ENCODE data around the gene GPC5. TPM values are rescaled to one million over a fixed set of nuclear protein-coding genes. Genes with fewer than 3 reads are reported as not detected.

The GPC5 gene
- total and polyA plus RNA-seq, 2 donors = 0.25 to 0.28 TPM

GRCh38 chr13:91384896-91385295 is 13.5 kb upstream of the GPC5 start:
- no peaks in the 10 kb centered on the region for H3K36me3 ChIP-seq (ENCODE audit: control insufficient read depth in 2 of 2, insufficient read depth in 2 of 2, low read length in 1 of 2)
- H3K4me3 ChIP-seq (ENCODE audit: low read length in 2 of 2) = no peak overlapping the region
- no peak overlapping the region for H3K27ac ChIP-seq (ENCODE audit: low read depth in 1 of 2, low read length in 1 of 2)
- WGBS = 91% methylated on average over 2 of the region's 2 CpGs
- H3K4me1 ChIP-seq (ENCODE audit: control insufficient read depth in 2 of 2, insufficient read depth in 2 of 2, low read length in 2 of 2) = no peaks in the 10 kb centered on the region
- no peak for DNase-seq (ENCODE audit: low read depth in 6 of 9, low spot score in 9 of 9)
- no peaks in the 10 kb centered on the region for H3K9me3 ChIP-seq (ENCODE audit: control insufficient read depth in 2 of 2, insufficient read depth in 1 of 2, low read length in 1 of 2)
- no peaks in the 10 kb centered on the region for H3K27me3 ChIP-seq (ENCODE audit: control insufficient read depth in 2 of 2, insufficient read depth in 1 of 2, low read length in 1 of 2)

- Histone ChIP-seq H3K9me3 (ENCODE audit: control insufficient read depth in 2 of 2, insufficient read depth in 1 of 2, low read length in 1 of 2) (no peaks in the 10 kb centered on the region), H3K4me1 (ENCODE audit: control insufficient read depth in 2 of 2, insufficient read depth in 2 of 2, low read length in 2 of 2) (no peaks in the 10 kb centered on the region), H3K4me3 (ENCODE audit: low read length in 2 of 2) (no peak overlapping the region), H3K27me3 (ENCODE audit: control insufficient read depth in 2 of 2, insufficient read depth in 1 of 2, low read length in 1 of 2) (peaks cover 0 to 4% of the 10 kb centered on the region in 2 donors), H3K27ac (ENCODE audit: low read depth in 1 of 2, low read length in 1 of 2) (no peak overlapping the region), H3K36me3 (ENCODE audit: control insufficient read depth in 2 of 2, insufficient read depth in 2 of 2, low read length in 1 of 2) (no peaks in the 10 kb centered on the region)
- DNase-seq (ENCODE audit: low read depth in 6 of 9, low spot score in 9 of 9) = no peak
- 94% methylated on average over 2 of the region's 2 CpGs for WGBS
Measured at GRCh38 chr13:91389186-91389585, 9.2 kb upstream of the GPC5 start.

- no peak for DNase-seq (ENCODE audit: low read depth in 6 of 9, low spot score in 9 of 9)
- Histone ChIP-seq H3K9me3 (ENCODE audit: control insufficient read depth in 2 of 2, insufficient read depth in 1 of 2, low read length in 1 of 2) (peaks cover 0 to 4% of the 10 kb centered on the region in 2 donors), H3K4me3 (ENCODE audit: low read length in 2 of 2) (no peak overlapping the region), H3K4me1 (ENCODE audit: control insufficient read depth in 2 of 2, insufficient read depth in 2 of 2, low read length in 2 of 2) (peaks cover 6 to 7% of the 10 kb centered on the region in 2 donors), H3K27ac (ENCODE audit: low read depth in 1 of 2, low read length in 1 of 2) (no peak overlapping the region), H3K36me3 (ENCODE audit: control insufficient read depth in 2 of 2, insufficient read depth in 2 of 2, low read length in 1 of 2) (no peaks in the 10 kb centered on the region), H3K27me3 (ENCODE audit: control insufficient read depth in 2 of 2, insufficient read depth in 1 of 2, low read length in 1 of 2) (peaks cover 31 to 60% of the 10 kb centered on the region in 2 donors)
- WGBS = 85% methylated on average over 1 of the region's 1 CpG
Measured at GRCh38 chr13:91397595-91397994, 826 bp upstream of the GPC5 start.

DNA sequence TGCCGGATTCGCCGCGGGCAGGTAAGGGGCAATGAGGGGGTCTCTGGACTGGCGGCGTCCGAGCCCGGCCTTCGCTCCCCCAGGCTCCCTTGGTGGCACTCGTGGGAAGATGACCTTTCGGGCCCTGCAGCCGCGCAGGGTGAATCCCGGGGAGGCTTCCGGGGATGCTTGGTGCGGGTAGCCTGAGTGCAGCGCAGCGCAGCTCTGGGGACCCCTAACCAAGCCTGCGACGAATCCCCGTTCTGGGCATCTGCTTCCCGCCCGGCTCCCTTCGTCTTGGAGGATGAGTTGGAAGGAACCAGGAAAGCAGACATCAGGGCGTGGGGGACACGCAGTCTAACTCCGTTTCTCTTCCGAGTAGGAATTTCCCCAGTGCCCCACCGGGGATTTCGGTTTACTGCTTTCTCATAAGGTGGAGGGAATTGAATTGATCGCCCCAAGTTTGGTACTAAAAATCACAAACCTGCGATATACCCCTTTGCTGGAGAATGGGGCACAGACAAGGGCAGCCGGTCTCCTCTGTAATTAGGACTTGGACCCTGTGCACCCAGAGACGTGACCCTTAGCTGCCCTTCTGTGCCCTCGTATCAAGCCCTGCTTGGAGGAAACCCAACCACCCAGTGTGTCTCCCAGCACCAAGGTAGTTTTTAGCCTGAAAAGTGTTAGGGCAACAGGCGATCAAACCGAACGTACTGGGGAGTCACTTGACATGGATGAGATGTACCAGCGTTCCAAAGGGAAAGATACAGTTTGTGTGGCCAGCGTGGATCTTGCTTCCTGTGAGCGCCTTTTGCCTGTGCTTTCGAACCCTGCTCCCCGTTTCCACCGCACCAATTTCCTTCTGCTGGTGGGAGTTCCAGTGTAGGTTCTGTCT is 1.0 kb downstream of the GPC5 start:
- peaks cover 6 to 7% of the 10 kb centered on the region in 2 donors for H3K4me1 ChIP-seq (ENCODE audit: control insufficient read depth in 2 of 2, insufficient read depth in 2 of 2, low read length in 2 of 2)
- WGBS = 36% methylated on average over 44 of the region's 44 CpGs

DNA sequence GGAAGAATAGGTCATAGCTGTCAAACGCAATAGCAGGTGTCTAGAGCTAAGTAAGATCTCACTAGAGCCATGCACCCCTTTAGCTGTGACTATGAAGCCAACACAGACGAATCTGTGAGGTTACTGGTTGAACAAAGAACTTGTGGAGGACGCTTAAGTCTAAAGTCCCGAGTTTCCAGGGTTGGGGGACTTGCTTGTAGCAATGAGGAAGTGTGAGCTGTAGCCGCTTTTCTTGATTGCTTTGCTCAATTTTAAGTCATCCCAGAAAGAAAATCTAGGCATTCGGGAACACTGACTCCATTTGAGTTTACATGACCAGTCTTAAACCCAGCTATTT is 1.6 kb downstream of the GPC5 start:
- no peaks in the 10 kb centered on the region for H3K36me3 ChIP-seq (ENCODE audit: control insufficient read depth in 2 of 2, insufficient read depth in 2 of 2, low read length in 1 of 2)
- no peak for DNase-seq (ENCODE audit: low read depth in 6 of 9, low spot score in 9 of 9)
- H3K27ac ChIP-seq (ENCODE audit: low read depth in 1 of 2, low read length in 1 of 2) = no peak overlapping the region
- H3K9me3 ChIP-seq (ENCODE audit: control insufficient read depth in 2 of 2, insufficient read depth in 1 of 2, low read length in 1 of 2) = peaks cover 0 to 4% of the 10 kb centered on the region in 2 donors
- 65% methylated on average over 6 of the region's 6 CpGs for WGBS
- H3K4me1 ChIP-seq (ENCODE audit: control insufficient read depth in 2 of 2, insufficient read depth in 2 of 2, low read length in 2 of 2) = peaks cover 6 to 7% of the 10 kb centered on the region in 2 donors
- peaks cover 32 to 56% of the 10 kb centered on the region in 2 donors for H3K27me3 ChIP-seq (ENCODE audit: control insufficient read depth in 2 of 2, insufficient read depth in 1 of 2, low read length in 1 of 2)
- H3K4me3 ChIP-seq (ENCODE audit: low read length in 2 of 2) = no peak overlapping the region

More for the DNA sequence above, 1.0 kb downstream of the GPC5 start:
- Histone ChIP-seq H3K36me3 (ENCODE audit: control insufficient read depth in 2 of 2, insufficient read depth in 2 of 2, low read length in 1 of 2) (no peaks in the 10 kb centered on the region), H3K27ac (ENCODE audit: low read depth in 1 of 2, low read length in 1 of 2) (no peak overlapping the region), H3K27me3 (ENCODE audit: control insufficient read depth in 2 of 2, insufficient read depth in 1 of 2, low read length in 1 of 2) (peaks cover 34 to 61% of the 10 kb centered on the region in 2 donors), H3K4me3 (ENCODE audit: low read length in 2 of 2) (peak overlapping the region; percentile 25 to 46), H3K9me3 (ENCODE audit: control insufficient read depth in 2 of 2, insufficient read depth in 1 of 2, low read length in 1 of 2) (peaks cover 0 to 4% of the 10 kb centered on the region in 2 donors)
- peak in 1 of 9 donors; percentile 9 for DNase-seq (ENCODE audit: low read depth in 6 of 9, low spot score in 9 of 9)

DNA sequence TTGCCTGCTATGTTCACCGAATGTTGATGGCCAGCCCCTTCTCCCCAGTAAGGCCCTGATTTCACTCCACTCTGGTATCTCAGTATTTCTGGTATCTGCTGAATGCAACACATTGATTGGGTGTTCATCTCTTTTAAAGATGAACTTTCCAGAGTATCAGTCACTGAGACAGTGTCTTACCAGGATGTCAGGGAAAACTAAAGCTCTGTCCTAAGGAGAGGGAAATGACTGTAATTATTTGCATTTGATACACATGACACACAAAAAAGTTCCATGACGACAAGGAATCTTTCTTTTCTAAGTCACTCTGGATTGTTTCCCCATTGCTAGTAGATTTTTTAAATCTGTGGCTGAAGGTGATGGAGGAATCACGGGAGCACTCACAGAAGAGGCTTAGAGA is 2.2 kb downstream of the GPC5 start:
- Histone ChIP-seq H3K4me1 (ENCODE audit: control insufficient read depth in 2 of 2, insufficient read depth in 2 of 2, low read length in 2 of 2) (peaks cover 6 to 7% of the 10 kb centered on the region in 2 donors), H3K9me3 (ENCODE audit: control insufficient read depth in 2 of 2, insufficient read depth in 1 of 2, low read length in 1 of 2) (peaks cover 0 to 4% of the 10 kb centered on the region in 2 donors), H3K36me3 (ENCODE audit: control insufficient read depth in 2 of 2, insufficient read depth in 2 of 2, low read length in 1 of 2) (no peaks in the 10 kb centered on the region), H3K27ac (ENCODE audit: low read depth in 1 of 2, low read length in 1 of 2) (no peak overlapping the region), H3K4me3 (ENCODE audit: low read length in 2 of 2) (no peak overlapping the region), H3K27me3 (ENCODE audit: control insufficient read depth in 2 of 2, insufficient read depth in 1 of 2, low read length in 1 of 2) (peaks cover 32 to 54% of the 10 kb centered on the region in 2 donors)
- DNase-seq (ENCODE audit: low read depth in 6 of 9, low spot score in 9 of 9) = no peak
- 95% methylated on average over 3 of the region's 3 CpGs for WGBS

DNA sequence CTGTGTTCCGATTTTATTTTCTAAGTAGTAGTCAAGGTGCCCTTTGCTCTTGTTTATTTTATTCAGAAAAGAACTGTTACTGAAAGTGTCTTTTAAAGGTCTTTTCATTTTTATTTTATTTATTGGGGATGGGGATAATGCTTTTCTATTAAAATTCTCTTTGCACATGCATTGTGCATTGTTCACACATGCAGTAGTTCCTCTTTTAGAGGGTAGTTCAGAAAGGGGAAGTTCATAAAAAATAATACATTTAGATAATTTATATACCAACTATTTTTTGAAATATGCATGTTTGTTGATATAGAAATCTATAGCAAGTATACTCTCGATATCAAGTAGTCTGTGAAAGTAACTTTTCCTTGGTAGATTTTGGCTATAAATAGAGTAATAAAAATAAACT is 3.5 kb downstream of the GPC5 start:
- 22% methylated on average over 2 of the region's 2 CpGs for WGBS
- no peak for DNase-seq (ENCODE audit: low read depth in 6 of 9, low spot score in 9 of 9)
- peaks cover 29 to 46% of the 10 kb centered on the region in 2 donors for H3K27me3 ChIP-seq (ENCODE audit: control insufficient read depth in 2 of 2, insufficient read depth in 1 of 2, low read length in 1 of 2)
- H3K36me3 ChIP-seq (ENCODE audit: control insufficient read depth in 2 of 2, insufficient read depth in 2 of 2, low read length in 1 of 2) = no peaks in the 10 kb centered on the region
- no peak overlapping the region for H3K4me3 ChIP-seq (ENCODE audit: low read length in 2 of 2)
- H3K9me3 ChIP-seq (ENCODE audit: control insufficient read depth in 2 of 2, insufficient read depth in 1 of 2, low read length in 1 of 2) = peaks cover 0 to 4% of the 10 kb centered on the region in 2 donors
- H3K27ac ChIP-seq (ENCODE audit: low read depth in 1 of 2, low read length in 1 of 2) = no peak overlapping the region
- H3K4me1 ChIP-seq (ENCODE audit: control insufficient read depth in 2 of 2, insufficient read depth in 2 of 2, low read length in 2 of 2) = peaks cover 6 to 7% of the 10 kb centered on the region in 2 donors

DNA sequence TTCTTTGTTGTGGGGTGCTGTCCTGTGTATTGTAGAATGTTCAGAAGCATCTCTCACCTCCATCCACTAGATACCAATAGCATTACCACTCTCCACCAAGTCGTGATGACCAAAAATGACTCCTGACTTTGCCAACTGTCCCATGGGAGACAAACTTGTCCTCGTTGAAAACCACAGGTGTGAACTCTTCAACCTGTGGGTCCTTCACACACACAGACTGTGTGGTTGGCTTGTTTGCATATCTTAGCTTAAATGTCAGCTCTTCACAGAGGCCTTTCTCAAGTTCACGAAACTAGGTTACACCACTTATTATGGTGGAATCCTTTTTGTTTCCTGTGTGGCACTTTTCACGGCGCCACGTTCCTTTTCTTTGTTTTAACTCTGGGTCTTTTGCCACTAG is 6.8 kb downstream of the GPC5 start:
- H3K4me3 ChIP-seq (ENCODE audit: low read length in 2 of 2) = no peak overlapping the region
- DNase-seq (ENCODE audit: low read depth in 6 of 9, low spot score in 9 of 9) = no peak
- WGBS = 94% methylated on average over 6 of the region's 6 CpGs
- no peaks in the 10 kb centered on the region for H3K9me3 ChIP-seq (ENCODE audit: control insufficient read depth in 2 of 2, insufficient read depth in 1 of 2, low read length in 1 of 2)
- peaks cover 7 to 14% of the 10 kb centered on the region in 2 donors for H3K27me3 ChIP-seq (ENCODE audit: control insufficient read depth in 2 of 2, insufficient read depth in 1 of 2, low read length in 1 of 2)
- H3K36me3 ChIP-seq (ENCODE audit: control insufficient read depth in 2 of 2, insufficient read depth in 2 of 2, low read length in 1 of 2) = no peaks in the 10 kb centered on the region
- no peaks in the 10 kb centered on the region for H3K4me1 ChIP-seq (ENCODE audit: control insufficient read depth in 2 of 2, insufficient read depth in 2 of 2, low read length in 2 of 2)
- H3K27ac ChIP-seq (ENCODE audit: low read depth in 1 of 2, low read length in 1 of 2) = no peak overlapping the region

- DNase-seq (ENCODE audit: low read depth in 6 of 9, low spot score in 9 of 9) = peak in 5 of 9 donors; percentile 10 to 52 (median 21)
- Histone ChIP-seq H3K4me1 (ENCODE audit: control insufficient read depth in 2 of 2, insufficient read depth in 2 of 2, low read length in 2 of 2) (no peaks in the 10 kb centered on the region), H3K27ac (ENCODE audit: low read depth in 1 of 2, low read length in 1 of 2) (no peak overlapping the region), H3K36me3 (ENCODE audit: control insufficient read depth in 2 of 2, insufficient read depth in 2 of 2, low read length in 1 of 2) (no peaks in the 10 kb centered on the region), H3K9me3 (ENCODE audit: control insufficient read depth in 2 of 2, insufficient read depth in 1 of 2, low read length in 1 of 2) (no peaks in the 10 kb centered on the region), H3K27me3 (ENCODE audit: control insufficient read depth in 2 of 2, insufficient read depth in 1 of 2, low read length in 1 of 2) (peaks cover 3 to 5% of the 10 kb centered on the region in 2 donors), H3K4me3 (ENCODE audit: low read length in 2 of 2) (no peak overlapping the region)
- WGBS = 87% methylated on average over 5 of the region's 5 CpGs
Measured at GRCh38 chr13:91406619-91407018, 8.2 kb downstream of the GPC5 start.

All from thymus (tissue), 11 donors.